Measurements from ENCODE around the gene TUBGCP6.

GRCh38 chr22:50216055-50216683 lies 28.7 kb downstream of the TUBGCP6 start:
- TF ChIP-seq POLR2AphosphoS5 (IDR thresholded peaks at IDR 0.05; ENCODE audit: low read depth, low read length) (no peak), POLR2A (IDR thresholded peaks at IDR 0.05; ENCODE audit: low read depth, low read length) (no peak), TAF1 (IDR thresholded peaks at IDR 0.05; ENCODE audit: low read depth, low read length) (no peak), POU2F2 (IDR thresholded peaks at IDR 0.05; ENCODE audit: low read depth, low read length) (no peak)
